ENCODE measurements around the gene CHRNE.
"Not testable (repeated sequence)": the region's sequence is repeated elsewhere in the genome, so short reads cannot be mapped to it uniquely, and the experiment has no call there.

CHRNE gene

DNA sequence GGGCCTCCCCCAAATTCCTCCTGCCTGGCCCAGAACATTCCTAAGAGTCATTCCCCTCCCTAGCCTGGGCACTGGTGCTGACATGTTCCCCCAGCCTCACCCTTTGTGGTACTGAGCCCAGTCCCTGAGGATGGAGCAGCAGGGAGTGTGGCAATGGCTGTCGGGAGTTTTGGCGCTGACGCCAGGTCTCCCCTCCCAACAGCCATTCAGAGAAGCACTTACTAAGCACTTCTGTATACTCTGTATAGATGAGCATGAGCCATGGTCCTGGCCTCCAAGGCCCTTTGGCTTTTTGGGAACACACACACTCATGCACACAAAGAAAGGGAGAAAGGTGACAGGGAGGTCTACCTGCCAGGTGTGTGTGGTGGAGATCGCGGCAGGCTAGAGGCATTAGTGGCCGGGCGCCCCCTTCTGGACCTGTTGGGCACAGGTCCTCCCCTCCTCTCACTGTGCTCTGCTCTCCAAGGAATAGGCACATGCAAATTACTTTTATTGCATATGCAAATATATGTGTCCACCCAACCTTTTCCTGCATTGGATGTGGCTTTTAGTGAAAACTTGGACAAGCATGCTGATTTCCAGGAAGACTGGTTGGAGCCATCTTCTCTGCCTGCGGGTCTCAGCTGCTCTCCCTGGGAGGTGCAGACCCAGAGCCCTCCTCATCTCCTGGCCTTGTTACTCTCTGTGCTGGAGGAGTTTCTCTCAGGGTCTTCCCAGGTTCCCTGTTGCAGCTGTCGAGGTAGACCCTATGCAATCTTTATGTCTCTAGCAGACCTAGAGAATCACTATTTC lies 20.9 kb downstream of the CHRNE start:
- DNase-seq, result peak; percentile 15

- no peak for DNase-seq
Observed at GRCh38 chr17:4880857-4881256, 22.0 kb downstream of the CHRNE start.

GRCh38 chr17:4879601-4880000 lies 23.3 kb downstream of the CHRNE start:
- DNase-seq, result no peak

- no peak for DNase-seq
Observed at GRCh38 chr17:4877089-4877488, 25.8 kb downstream of the CHRNE start.

DNA sequence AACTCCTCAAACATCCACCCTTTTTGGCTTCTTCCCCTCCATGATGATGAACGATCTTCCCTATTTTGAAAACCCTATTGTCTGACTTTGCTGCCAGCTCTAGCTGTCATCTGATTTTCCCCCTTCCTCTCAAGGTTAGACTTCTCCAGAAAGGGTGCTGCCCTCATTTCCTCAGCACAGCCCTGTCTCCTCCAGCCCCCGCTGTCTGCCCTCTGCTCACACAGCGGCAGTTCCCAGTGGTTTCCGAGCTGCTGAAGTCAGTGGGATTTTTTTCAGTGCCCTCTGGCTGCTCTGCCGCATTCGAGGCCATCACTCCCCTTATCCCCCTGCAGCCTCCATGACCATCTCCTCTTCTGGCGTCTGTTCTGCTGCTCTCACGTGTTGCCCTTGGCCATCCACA lies 30.1 kb downstream of the CHRNE start:
- DNase-seq, result no peak

DNA sequence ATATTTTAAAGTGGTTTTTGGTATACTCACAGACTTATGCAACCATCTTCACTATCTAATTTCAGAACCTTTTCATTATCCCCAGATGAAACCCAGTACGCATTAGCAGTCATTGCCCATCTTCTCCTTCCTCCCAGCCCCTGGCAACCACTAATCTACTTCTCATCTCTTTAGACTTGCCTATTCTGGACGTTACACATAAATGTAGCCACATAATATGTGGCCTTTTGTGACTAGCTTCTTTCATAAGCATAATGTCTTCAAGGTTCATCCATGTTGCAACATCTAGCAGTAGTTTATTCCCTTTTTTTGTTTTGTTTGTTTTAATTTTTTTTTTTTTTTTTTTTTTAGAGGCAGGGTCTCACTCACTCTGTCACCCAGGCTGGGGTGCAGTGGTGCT lies 32.0 kb downstream of the CHRNE start:
- DNase-seq, result no peak

- DNase-seq, result not testable (repeated sequence)
Observed at GRCh38 chr17:4869058-4869998, 33.6 kb downstream of the CHRNE start.

DNA sequence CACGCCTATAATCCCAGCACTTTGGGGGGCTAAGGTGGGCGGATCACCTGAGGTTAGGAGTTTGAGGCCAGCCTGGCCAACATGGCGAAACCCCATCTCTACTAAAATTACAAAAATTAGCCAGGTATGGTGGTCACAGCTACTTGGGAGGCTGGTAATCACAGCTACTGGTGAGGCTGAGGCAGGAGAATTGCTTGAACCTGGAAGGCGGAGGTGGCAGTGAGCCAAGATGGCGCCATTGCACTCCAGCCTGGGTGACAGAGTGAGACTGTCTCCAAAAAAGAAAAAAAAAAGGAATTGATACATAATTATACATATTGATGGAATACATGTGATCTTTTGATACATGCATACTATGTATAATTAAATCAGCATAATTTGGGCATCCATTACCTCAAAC lies 35.4 kb downstream of the CHRNE start:
- not testable (repeated sequence) for DNase-seq

DNA sequence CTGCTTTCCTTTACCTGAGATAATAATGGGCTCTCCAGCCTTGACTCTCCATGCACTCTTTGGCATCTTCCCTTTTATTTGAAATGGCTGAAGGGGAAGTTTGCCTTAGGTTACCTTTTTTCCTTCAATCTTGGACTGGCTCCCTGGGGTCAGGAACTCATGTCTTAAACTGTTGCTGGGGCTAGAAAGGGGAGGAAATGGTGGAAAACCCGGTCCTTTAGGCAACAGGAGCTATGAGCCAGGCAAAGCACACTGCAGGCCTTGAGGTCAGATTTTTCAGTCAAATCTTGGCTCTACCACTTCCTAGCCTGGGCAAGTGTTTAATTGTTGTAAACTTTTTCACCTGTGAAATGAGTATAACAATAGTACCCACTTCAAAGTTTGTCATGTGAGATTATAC lies 39.6 kb downstream of the CHRNE start:
- no peak for DNase-seq

DNA sequence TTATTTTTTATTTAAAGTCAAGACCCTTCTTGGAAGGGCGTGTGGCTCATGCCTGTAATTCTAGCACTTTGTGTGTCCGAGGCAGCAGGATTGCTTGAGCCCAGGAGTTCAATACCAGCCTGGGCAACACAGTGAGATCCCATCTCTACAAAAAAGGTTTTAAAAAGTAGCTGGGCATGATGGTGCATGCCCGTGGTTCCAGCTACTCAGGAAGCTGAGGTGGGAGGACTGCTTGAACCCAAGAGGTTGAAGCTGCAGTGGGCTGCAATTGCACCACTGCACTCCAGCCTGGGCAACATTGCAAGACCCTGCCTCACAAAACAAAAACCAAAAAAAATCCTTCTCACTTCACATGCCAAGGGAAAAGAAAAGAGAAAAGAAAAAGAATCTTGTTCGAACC lies 40.2 kb downstream of the CHRNE start:
- DNase-seq, result no peak

DNA sequence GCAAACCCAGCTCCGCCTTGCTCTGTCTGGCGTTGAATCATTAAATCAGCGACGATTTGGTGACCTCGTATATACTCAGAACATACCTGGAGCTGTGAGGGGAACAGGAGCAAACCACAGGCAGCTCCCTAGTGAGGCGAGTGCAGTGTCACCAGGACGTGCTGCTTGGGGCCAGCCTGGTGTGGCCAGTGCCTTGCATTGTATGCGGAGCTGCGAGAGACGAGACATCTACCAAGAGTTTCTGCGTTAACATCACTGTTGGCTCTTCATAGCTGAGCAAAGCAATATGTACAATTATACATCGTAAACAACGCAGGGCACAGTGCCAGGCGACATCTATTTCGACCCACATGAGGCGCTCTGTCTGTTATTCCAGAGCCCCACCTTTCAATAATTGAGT lies 41.8 kb downstream of the CHRNE start:
- DNase-seq, result no peak

GRCh38 chr17:4860651-4861050 lies 42.2 kb downstream of the CHRNE start:
- DNase-seq, result no peak

DNA sequence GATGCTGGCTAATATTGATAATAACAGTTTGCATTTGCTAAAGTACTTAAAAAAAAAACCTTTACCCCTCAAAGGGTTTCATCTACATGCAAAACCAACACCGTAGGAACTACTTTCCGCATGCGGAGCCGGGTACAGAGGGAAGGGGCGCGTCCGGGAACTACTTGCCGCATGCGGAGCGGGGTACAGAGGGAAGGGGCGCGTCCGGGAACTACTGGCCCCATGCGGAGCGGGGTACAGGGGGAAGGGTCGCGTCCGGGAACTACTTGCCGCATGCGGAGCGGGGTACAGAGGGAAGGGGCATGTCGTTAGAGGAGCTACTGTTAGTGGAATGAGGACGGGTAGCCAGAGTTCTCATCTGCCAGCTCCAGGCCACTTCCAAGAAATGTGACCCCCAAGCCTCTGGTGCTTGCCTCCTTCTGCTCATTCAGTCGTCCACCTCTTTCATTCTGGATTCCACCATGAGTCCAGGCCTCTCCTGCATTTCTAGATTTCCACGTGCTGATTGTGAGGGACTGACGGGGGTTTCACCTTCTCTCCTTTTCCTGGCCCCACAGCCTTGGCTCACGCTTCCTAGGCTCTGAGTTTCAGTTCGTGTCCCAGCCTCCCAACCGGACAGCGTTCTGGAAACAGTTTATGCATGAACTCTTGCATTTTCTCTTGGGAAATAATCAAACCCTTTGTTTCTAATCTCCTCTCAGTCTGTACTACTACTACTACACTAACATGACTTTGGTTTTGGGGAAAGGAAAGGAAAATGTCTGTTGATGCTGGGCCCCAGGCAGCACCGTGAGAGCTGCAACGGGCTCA lies 42.9 kb downstream of the CHRNE start:
- no peak for DNase-seq

DNA sequence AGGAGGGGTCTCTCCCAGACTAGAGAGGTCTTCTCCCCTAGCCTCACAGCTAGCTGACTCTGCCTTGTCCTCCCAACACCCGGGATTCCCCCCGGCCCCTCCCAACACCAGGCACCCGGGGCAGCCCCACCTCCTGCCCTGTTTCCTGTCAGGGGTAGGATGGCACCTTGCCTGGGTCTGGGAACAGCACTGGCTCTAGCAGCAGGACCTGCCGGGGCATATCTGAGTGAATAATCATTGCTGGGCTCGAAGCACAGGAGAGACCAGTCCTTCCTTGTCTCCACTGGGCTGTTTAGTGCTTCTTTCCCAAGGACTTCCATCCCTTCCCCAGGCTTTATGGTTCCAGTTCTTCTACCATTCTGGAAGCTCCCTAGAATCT lies 44.0 kb downstream of the CHRNE start:
- DNase-seq, result no peak

DNA sequence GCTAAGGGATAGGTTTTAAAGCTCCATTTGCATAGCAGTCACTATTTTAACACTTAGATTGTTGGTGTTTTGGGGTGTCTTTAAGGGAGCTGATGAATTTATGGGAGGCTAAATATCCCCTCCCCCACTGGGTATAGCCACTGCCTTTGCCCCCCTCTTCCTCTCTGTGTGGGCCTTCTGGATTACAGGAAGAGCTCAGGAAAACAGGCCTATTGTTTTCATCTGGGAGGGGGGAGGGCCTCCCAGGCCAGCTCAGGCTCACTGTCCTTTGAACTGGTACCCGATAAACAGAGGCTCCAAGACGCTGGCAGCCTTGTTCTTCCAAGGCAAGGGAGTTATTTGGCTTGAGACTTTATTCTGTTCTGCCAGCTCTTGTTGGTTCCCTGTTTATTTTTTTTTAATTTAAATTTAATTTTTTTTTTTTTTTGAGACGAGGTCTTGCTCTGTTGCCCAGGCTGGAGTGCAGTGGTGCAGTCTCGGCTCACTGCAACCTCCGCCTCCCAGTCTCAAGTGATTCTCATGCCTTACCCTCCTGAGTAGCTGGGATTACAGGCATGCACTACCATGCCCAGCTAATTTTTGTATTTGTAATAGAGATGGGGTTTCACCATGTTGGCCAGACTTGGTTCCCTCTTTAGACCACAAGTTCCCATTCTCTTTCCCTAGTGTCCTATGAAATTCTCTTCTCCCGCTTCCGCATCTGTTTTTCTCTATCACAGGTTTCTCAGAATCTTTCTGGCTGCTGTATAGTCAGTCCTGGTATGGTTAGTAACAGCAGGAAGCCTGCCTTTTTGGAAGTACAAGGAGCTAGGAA lies 44.6 kb downstream of the CHRNE start:
- no peak for DNase-seq

- DNase-seq, result not testable (repeated sequence)
Observed at GRCh38 chr17:4857347-4857746, 45.6 kb downstream of the CHRNE start.

DNA sequence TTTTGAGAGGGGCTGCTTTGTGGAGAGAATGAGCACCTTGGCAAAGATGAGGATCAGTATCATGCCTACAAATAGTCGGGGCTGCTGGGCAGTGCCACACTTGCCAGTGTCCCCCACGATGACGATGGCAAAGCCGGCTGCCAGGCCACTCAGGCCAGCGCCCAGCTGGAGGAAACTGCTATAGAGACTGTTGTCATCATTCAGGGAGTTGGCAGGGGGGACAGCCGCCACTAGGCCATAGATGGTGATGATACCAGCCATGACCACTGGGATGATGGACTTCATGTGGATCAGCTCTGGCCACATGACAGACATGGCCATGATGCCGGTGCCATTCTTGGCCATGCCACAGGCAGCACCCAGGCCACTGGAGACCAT lies 46.0 kb downstream of the CHRNE start:
- DNase-seq, result no peak

GRCh38 chr17:4856271-4856936 lies 46.5 kb downstream of the CHRNE start:
- DNase-seq, result no peak

- DNase-seq, result no peak
Observed at GRCh38 chr17:4854111-4854681, 48.7 kb downstream of the CHRNE start.

DNA sequence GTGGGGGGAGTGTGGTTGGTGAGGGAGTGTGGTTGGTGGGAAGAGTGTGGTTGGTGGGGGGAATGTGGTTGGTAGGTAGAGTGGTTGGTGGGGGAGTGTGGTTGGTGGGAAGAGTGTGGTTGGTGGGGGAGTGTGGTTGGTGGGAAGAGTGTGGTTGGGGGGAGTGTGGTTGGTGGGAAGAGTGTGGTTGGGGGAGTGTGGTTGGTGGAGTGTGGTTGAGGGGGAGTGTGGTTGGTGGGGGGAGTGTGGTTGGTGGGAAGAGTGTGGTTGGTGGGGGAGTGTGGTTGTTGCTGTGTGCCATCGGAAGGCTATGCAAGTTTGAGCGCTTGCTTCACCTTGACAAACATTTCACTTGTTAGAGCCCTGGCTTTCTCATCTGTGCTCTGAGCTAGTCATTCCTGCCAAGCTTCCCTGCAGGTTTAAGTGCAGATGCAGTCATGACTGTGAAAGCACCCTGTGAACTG lies 49.7 kb downstream of the CHRNE start:
- no peak for DNase-seq

DNA sequence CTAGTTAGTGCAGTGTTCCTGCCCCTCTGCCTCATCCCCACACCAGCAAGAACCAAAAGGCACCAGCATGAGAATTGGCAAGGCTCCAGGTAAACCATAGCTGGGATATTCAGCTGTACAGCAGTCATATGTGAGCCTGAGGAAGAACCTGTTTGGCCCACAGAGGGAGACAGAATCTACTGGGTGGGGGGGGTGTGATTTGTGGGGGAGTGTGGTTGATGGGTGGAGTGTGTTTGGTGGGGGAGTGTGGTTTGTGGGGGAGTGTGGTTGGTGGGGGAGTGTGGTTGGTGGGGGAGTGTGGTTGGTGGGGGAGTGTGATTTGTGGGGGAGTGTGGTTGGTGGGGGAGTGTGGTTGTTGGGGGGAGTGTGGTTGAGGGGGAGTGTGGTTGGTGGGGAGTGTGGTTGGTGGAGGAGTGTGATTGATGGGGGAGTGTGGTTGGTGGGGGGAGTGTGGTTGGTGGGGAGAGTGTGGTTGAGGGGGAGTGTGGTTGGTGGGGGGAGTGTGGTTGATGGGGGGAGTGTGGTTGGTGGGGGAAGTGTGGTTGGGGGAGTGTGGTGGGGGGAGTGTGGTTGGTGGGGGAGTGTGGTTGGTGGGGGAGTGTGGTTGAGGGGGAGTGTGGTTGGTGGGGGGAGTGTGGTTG lies 50.2 kb downstream of the CHRNE start:
- no peak for DNase-seq
